ENCODE measurements around the gene KCNMA1.

The KCNMA1 gene

GRCh38 chr10:76925636-76926405 is 711.8 kb downstream of the KCNMA1 start:
- Histone ChIP-seq H3K4me1 (ENCODE audit: low read depth, poor library complexity, severe bottlenecking) (no peaks in the 10 kb centered on the region), H3K27me3 (ENCODE audit: insufficient read depth, low read depth) (no peaks in the 10 kb centered on the region), H3K79me2 (ENCODE audit: insufficient read depth, low read depth) (no peaks in the 10 kb centered on the region), H3K27ac (no peak overlapping the region), H2AFZ (ENCODE audit: low read depth) (no peak overlapping the region), H4K20me1 (ENCODE audit: insufficient read depth) (no peaks in the 10 kb centered on the region), H3K4me3 (IDR thresholded peaks at IDR 0.05; ENCODE audit: insufficient read depth, low read depth, low read length) (no peak overlapping the region), H3K9ac (no peak overlapping the region), H3K4me2 (no peak overlapping the region), H3K36me3 (ENCODE audit: insufficient read depth) (no peaks in the 10 kb centered on the region)
- TF ChIP-seq CTCF (conservative IDR thresholded peaks at IDR 0.05; ENCODE audit: low read depth, low read length), result no peak

DNA sequence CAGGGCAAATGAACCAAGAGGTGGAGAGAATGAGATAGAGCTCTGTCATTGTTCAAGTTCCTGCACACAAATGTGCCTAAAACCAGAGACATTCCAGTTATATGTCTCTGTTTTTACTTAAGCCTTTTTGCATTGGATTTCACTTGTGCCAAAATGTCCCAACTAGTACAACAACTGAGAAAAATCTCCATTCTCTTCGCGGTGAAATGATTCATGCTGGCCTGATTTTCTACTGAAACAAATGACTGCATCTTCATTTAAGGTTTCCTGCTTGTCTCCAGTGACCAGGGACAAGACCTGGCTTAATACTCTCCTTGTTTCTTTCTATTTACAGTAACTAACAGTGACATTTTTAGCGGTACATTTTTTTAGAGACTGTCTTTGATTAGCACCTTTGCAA is 714.9 kb downstream of the KCNMA1 start:
- Histone ChIP-seq H3K27me3 (ENCODE audit: insufficient read depth, low read depth) (no peaks in the 10 kb centered on the region), H3K4me3 (IDR thresholded peaks at IDR 0.05; ENCODE audit: insufficient read depth, low read depth, low read length) (no peak overlapping the region), H3K9ac (no peak overlapping the region), H4K20me1 (ENCODE audit: insufficient read depth) (no peaks in the 10 kb centered on the region), H3K79me2 (ENCODE audit: insufficient read depth, low read depth) (no peaks in the 10 kb centered on the region), H3K27ac (no peak overlapping the region), H2AFZ (ENCODE audit: low read depth) (no peak overlapping the region), H3K36me3 (ENCODE audit: insufficient read depth) (no peaks in the 10 kb centered on the region), H3K4me1 (ENCODE audit: low read depth, poor library complexity, severe bottlenecking) (no peaks in the 10 kb centered on the region), H3K4me2 (no peak overlapping the region)
- TF ChIP-seq CTCF (conservative IDR thresholded peaks at IDR 0.05; ENCODE audit: low read depth, low read length), result no peak

- no peaks in the 10 kb centered on the region for H3K79me2 ChIP-seq (ENCODE audit: insufficient read depth, low read depth)
- H3K27ac ChIP-seq, result no peak overlapping the region
- no peak overlapping the region for H3K9ac ChIP-seq
- no peak overlapping the region for H3K4me2 ChIP-seq
- H3K4me1 ChIP-seq (ENCODE audit: low read depth, poor library complexity, severe bottlenecking), result no peaks in the 10 kb centered on the region
- H3K36me3 ChIP-seq (ENCODE audit: insufficient read depth), result no peaks in the 10 kb centered on the region
- H3K4me3 ChIP-seq (IDR thresholded peaks at IDR 0.05; ENCODE audit: insufficient read depth, low read depth, low read length), result no peak overlapping the region
- no peaks in the 10 kb centered on the region for H3K27me3 ChIP-seq (ENCODE audit: insufficient read depth, low read depth)
- no peaks in the 10 kb centered on the region for H4K20me1 ChIP-seq (ENCODE audit: insufficient read depth)
- no peak overlapping the region for H2AFZ ChIP-seq (ENCODE audit: low read depth)
- no peak for TF ChIP-seq CTCF (conservative IDR thresholded peaks at IDR 0.05; ENCODE audit: low read depth, low read length)
Observed at GRCh38 chr10:76921383-76922010, 716.1 kb downstream of the KCNMA1 start.

DNA sequence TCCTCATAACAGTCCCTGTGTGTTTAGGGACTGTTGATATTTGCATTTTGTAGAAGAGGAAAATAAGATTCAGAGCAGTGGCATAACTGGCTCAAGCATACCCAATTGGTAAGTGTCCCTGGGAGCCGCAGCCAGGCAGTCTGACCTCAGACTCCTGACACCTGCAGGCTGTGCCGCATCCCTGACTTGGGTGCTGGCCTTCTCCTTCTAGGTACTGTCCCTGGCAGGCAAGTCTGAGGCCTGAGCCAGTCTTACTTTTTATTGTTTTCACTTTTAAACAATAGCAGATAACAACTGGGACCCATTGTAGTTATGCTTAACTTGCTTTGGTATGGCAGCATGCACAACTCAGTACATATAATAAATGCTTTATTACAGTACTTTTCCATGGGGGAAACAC is 717.0 kb downstream of the KCNMA1 start:
- Histone ChIP-seq H3K4me3 (IDR thresholded peaks at IDR 0.05; ENCODE audit: insufficient read depth, low read depth, low read length) (no peak overlapping the region), H3K4me1 (ENCODE audit: low read depth, poor library complexity, severe bottlenecking) (no peaks in the 10 kb centered on the region), H3K27ac (no peak overlapping the region), H3K36me3 (ENCODE audit: insufficient read depth) (no peaks in the 10 kb centered on the region), H3K27me3 (ENCODE audit: insufficient read depth, low read depth) (no peaks in the 10 kb centered on the region), H3K79me2 (ENCODE audit: insufficient read depth, low read depth) (no peaks in the 10 kb centered on the region), H4K20me1 (ENCODE audit: insufficient read depth) (no peaks in the 10 kb centered on the region), H3K4me2 (no peak overlapping the region), H3K9ac (no peak overlapping the region), H2AFZ (ENCODE audit: low read depth) (no peak overlapping the region)
- TF ChIP-seq CTCF (conservative IDR thresholded peaks at IDR 0.05; ENCODE audit: low read depth, low read length), result no peak

All from KMS-11 (cell line).